Astrocyte (in vitro differentiated cells and primary cell): ENCODE measurements around the gene TTC24. TPM values are rescaled to one million over a fixed set of nuclear protein-coding genes. Genes with fewer than 3 reads are reported as not detected.
A peak's percentile ranks its signal among the peaks of the same experiment; 100 is the strongest.

Experiments
- DNase-seq: peaks from one replicate; pipeline ENCODE4 v3.0.0-alpha.2; 2010; ENCODE audit warnings: low read depth
- FAIRE-seq: peaks from 2 replicates; lab custom pipeline; 2011; peaks lifted over from hg19 to GRCh38; lab: Jason Lieb, UNC
- H2AFZ ChIP-seq: 2 replicates; pipeline ENCODE4 v1.6.0; 2012; ENCODE audit warnings: low read depth, low read length, inconsistent platforms
- H3K27ac ChIP-seq: 2 replicates; pipeline ENCODE4 v1.5.1; 2011; ENCODE audit warnings: low read depth, low read length, inconsistent platforms
- H3K27me3 ChIP-seq: 2 replicates; pipeline ENCODE4 v1.6.0; 2011; ENCODE audit warnings: low read length, inconsistent platforms; ENCODE audit not compliant: insufficient read depth
- H3K36me3 ChIP-seq: 2 replicates; pipeline ENCODE4 v1.5.1; 2011; ENCODE audit warnings: low read length, inconsistent platforms; ENCODE audit not compliant: insufficient read depth
- H3K4me1 ChIP-seq: 2 replicates; pipeline ENCODE4 v1.5.1; 2011; ENCODE audit warnings: low read length, inconsistent platforms; ENCODE audit not compliant: insufficient read depth
- H3K4me2 ChIP-seq: 2 replicates; pipeline ENCODE4 v1.6.0; 2012; ENCODE audit warnings: low read length, inconsistent platforms
- H3K4me3 ChIP-seq: 2 replicates; pipeline ENCODE4 v1.5.1; 2011; ENCODE audit warnings: low read depth, mild to moderate bottlenecking, low read length, inconsistent platforms; ENCODE audit not compliant: insufficient read depth
- H3K79me2 ChIP-seq: 2 replicates; pipeline ENCODE4 v1.6.0; 2012; ENCODE audit warnings: mild to moderate bottlenecking, low read length, inconsistent platforms; ENCODE audit not compliant: insufficient read depth
- H3K9ac ChIP-seq: 2 replicates; pipeline ENCODE4 v1.6.0; 2012; ENCODE audit warnings: mild to moderate bottlenecking, low read length, inconsistent platforms
- H3K9me3 ChIP-seq: 2 replicates; pipeline ENCODE4 v1.5.1; 2012; ENCODE audit warnings: low read depth, mild to moderate bottlenecking, low read length, inconsistent platforms; ENCODE audit not compliant: insufficient read depth
- H4K20me1 ChIP-seq: 2 replicates; pipeline ENCODE4 v1.6.0; 2012; ENCODE audit warnings: low read length, inconsistent platforms; ENCODE audit not compliant: insufficient read depth
- H3K27ac Mint-ChIP-seq: one replicate; pipeline ENCODE4 v1.8.0; 2021; ENCODE audit warnings: mild to moderate bottlenecking, mixed read lengths; ENCODE audit not compliant: unreplicated experiment
- H3K27me3 Mint-ChIP-seq: one replicate; pipeline ENCODE4 v1.8.0; 2021; ENCODE audit warnings: low read depth, mixed read lengths; ENCODE audit not compliant: unreplicated experiment
- H3K36me3 Mint-ChIP-seq: one replicate; pipeline ENCODE4 v1.8.0; 2021; ENCODE audit warnings: low read depth, mixed read lengths; ENCODE audit not compliant: unreplicated experiment
- H3K4me1 Mint-ChIP-seq: one replicate; pipeline ENCODE4 v1.8.0; 2021; ENCODE audit warnings: low read depth, mixed read lengths; ENCODE audit not compliant: unreplicated experiment
- H3K4me3 Mint-ChIP-seq: one replicate; pipeline ENCODE4 v1.8.0; 2021; ENCODE audit warnings: mild to moderate bottlenecking, moderate library complexity, mixed read lengths; ENCODE audit not compliant: unreplicated experiment
- H3K9me3 Mint-ChIP-seq: one replicate; pipeline ENCODE4 v1.8.0; 2021; ENCODE audit warnings: mild to moderate bottlenecking, mixed read lengths; ENCODE audit not compliant: unreplicated experiment
- EZH2 ChIP-seq: IDR thresholded peaks from 2 replicates; pipeline ENCODE4 v1.6.1; 2012; ENCODE audit warnings: mild to moderate bottlenecking, low read length, inconsistent platforms; ENCODE audit not compliant: insufficient read depth
- total RNA-seq: library from RNA; stranded (reverse); gene quantifications from 2 replicates; pipeline ENCODE4 v1.2.1, GENCODE V29; 2021
- TF ChIP-seq, protein P1 (sequence below): IDR thresholded peaks from 2 replicates; pipeline ENCODE4 v1.5.1; 2011; ENCODE audit warnings: low read depth, mild to moderate bottlenecking, inconsistent platforms, low read length, moderate library complexity; ENCODE audit not compliant: insufficient read depth

TTC24 gene
- total RNA-seq, 1 donor from 2014 or later, result not detected

- Histone ChIP-seq H3K27me3 (peaks cover 46% of the 10 kb centered on the region), H2AFZ (no peak overlapping the region)
Observed at GRCh38 chr1:156625436-156626078, 46.0 kb downstream of the TTC24 start.

DNA sequence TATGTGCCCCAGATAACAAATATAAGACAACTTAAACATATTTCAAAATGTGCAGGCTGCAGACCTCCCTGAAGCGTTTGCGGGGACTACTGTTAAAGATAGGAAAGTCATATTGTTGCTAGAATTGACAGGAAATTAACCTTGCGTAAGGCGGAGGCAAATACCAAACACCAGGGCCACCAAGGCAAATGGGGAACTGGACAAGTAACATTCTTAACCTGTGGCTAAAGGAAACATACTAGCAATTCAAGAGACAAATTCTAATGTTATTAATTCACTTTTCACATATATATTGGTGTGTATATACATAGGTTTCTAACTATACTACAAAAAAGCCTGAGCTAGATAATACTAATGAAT is 46.5 kb downstream of the TTC24 start:
- H3K4me1 ChIP-seq, result peaks cover 6% of the 10 kb centered on the region
- no peak overlapping the region for H2AFZ ChIP-seq
- TF ChIP-seq, protein P1, sequence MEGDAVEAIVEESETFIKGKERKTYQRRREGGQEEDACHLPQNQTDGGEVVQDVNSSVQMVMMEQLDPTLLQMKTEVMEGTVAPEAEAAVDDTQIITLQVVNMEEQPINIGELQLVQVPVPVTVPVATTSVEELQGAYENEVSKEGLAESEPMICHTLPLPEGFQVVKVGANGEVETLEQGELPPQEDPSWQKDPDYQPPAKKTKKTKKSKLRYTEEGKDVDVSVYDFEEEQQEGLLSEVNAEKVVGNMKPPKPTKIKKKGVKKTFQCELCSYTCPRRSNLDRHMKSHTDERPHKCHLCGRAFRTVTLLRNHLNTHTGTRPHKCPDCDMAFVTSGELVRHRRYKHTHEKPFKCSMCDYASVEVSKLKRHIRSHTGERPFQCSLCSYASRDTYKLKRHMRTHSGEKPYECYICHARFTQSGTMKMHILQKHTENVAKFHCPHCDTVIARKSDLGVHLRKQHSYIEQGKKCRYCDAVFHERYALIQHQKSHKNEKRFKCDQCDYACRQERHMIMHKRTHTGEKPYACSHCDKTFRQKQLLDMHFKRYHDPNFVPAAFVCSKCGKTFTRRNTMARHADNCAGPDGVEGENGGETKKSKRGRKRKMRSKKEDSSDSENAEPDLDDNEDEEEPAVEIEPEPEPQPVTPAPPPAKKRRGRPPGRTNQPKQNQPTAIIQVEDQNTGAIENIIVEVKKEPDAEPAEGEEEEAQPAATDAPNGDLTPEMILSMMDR, result no peak
- DNase-seq (no peak), FAIRE-seq (no peak)
- H3K27me3 Mint-ChIP-seq, result peaks cover 59% of the 10 kb centered on the region
- H3K27ac Mint-ChIP-seq, result no peak overlapping the region
- H3K9ac ChIP-seq, result no peak overlapping the region
- no peaks in the 10 kb centered on the region for H4K20me1 ChIP-seq
- no peaks in the 10 kb centered on the region for H3K36me3 ChIP-seq
- H3K27me3 ChIP-seq, result peaks cover 46% of the 10 kb centered on the region
- peaks cover 3% of the 10 kb centered on the region for H3K4me1 Mint-ChIP-seq
- no peak overlapping the region for H3K27ac ChIP-seq
- H3K4me3 ChIP-seq, result no peak overlapping the region
- H3K79me2 ChIP-seq, result no peaks in the 10 kb centered on the region
- H3K9me3 Mint-ChIP-seq, result no peaks in the 10 kb centered on the region
- H3K4me3 Mint-ChIP-seq, result peak overlapping the region; percentile 73
- H3K36me3 Mint-ChIP-seq, result no peaks in the 10 kb centered on the region
- H3K9me3 ChIP-seq, result no peaks in the 10 kb centered on the region
- no peak overlapping the region for H3K4me2 ChIP-seq

More at GRCh38 chr1:156625436-156626078, 46.0 kb downstream of the TTC24 start:
- no peak for FAIRE-seq
- DNase-seq, result no peak
- TF ChIP-seq EZH2, result peak; percentile 98
- TF ChIP-seq, protein P1, result peak; percentile 66
- peaks cover 58% of the 10 kb centered on the region for H3K27me3 Mint-ChIP-seq
- H3K79me2 ChIP-seq, result no peaks in the 10 kb centered on the region
- H3K36me3 Mint-ChIP-seq, result no peaks in the 10 kb centered on the region
- no peak overlapping the region for H3K9ac ChIP-seq
- peak overlapping the region; percentile 73 for H3K4me2 ChIP-seq
- H3K36me3 ChIP-seq, result no peaks in the 10 kb centered on the region
- H3K27ac ChIP-seq, result no peak overlapping the region
- no peak overlapping the region for H3K27ac Mint-ChIP-seq
- H3K9me3 ChIP-seq, result no peaks in the 10 kb centered on the region
- no peak overlapping the region for H3K4me3 ChIP-seq
- H3K4me3 Mint-ChIP-seq, result peak overlapping the region; percentile 73
- peaks cover 6% of the 10 kb centered on the region for H3K4me1 ChIP-seq
- H4K20me1 ChIP-seq, result no peaks in the 10 kb centered on the region
- no peaks in the 10 kb centered on the region for H3K9me3 Mint-ChIP-seq
- peaks cover 3% of the 10 kb centered on the region for H3K4me1 Mint-ChIP-seq

DNA sequence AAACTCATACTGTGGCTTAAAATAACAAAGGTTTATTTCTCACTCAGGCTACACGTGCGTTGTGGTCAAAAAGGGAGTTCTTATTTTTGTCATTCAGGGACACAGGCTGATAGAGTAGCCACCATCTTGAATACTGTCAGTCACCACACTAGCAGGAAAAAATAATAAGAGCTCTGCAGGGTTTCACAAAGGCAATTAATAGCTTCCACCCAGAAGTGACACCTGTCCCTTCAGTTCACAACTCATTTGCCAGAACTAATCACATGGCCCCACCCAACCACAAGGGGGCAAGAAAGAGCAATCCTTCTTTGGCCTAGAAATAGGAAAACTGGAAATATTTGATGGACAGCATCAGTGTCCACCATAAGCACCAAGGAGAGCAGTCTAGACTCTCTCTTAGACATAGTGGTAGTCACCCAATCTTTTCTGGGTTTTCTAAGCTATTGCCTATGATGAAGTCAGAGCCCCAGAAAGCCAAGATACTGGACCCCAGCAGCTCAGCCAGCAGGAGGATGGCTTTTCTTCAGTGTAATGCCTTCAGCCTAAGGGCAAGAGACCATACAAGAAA is 47.9 kb downstream of the TTC24 start:
- TF ChIP-seq, protein P1, result peak; percentile 76
- TF ChIP-seq EZH2, result no peak
- no peak overlapping the region for H3K27ac ChIP-seq

More for the DNA sequence above, 47.9 kb downstream of the TTC24 start:
- Mint-ChIP-seq H3K4me3 (no peak overlapping the region), H3K27me3 (peaks cover 56% of the 10 kb centered on the region), H3K9me3 (no peaks in the 10 kb centered on the region), H3K27ac (no peak overlapping the region), H3K4me1 (peaks cover 3% of the 10 kb centered on the region), H3K36me3 (no peaks in the 10 kb centered on the region)
- no peak overlapping the region for H3K4me2 ChIP-seq
- DNase-seq (peak; percentile 23), FAIRE-seq (no peak)
- no peak overlapping the region for H2AFZ ChIP-seq
- no peaks in the 10 kb centered on the region for H3K36me3 ChIP-seq
- H3K4me3 ChIP-seq, result no peak overlapping the region
- no peak overlapping the region for H3K9ac ChIP-seq
- H4K20me1 ChIP-seq, result no peaks in the 10 kb centered on the region
- H3K4me1 ChIP-seq, result peaks cover 6% of the 10 kb centered on the region
- H3K9me3 ChIP-seq, result no peaks in the 10 kb centered on the region
- H3K79me2 ChIP-seq, result no peaks in the 10 kb centered on the region
- H3K27me3 ChIP-seq, result peaks cover 48% of the 10 kb centered on the region
